BLaER1 treated with 17β-estradiol and CSF1 and Interleukin-3, amounts not matched to agents 10 nM and 100 nM (cell line): ENCODE data around the gene UNC93A.
"Not testable (repeated sequence)": the region's sequence is repeated elsewhere in the genome, so short reads cannot be mapped to it uniquely, and the experiment has no call there.

Experiments
- H3K27ac ChIP-seq, 11 experiments: shearing (Covaris generic); formaldehyde crosslinking; 2 replicates each; pipeline ENCODE4 v1.8.1; 2022
- H3K27me3 ChIP-seq, 11 experiments: shearing (Covaris generic); formaldehyde crosslinking; 2 replicates each; pipeline ENCODE4 v1.8.1; 2022
- H3K36me3 ChIP-seq, 11 experiments: shearing (Covaris generic); formaldehyde crosslinking; 2 replicates each; pipeline ENCODE4 v1.8.1; 2022
- H3K4me1 ChIP-seq, 10 experiments: shearing (Covaris generic); formaldehyde crosslinking; 2 replicates each; pipeline ENCODE4 v1.8.1; 2022
- H3K4me2 ChIP-seq, 11 experiments: shearing (Covaris generic); formaldehyde crosslinking; 2 replicates each; pipeline ENCODE4 v1.8.1; 2022
- H3K4me3 ChIP-seq, 10 experiments: shearing (Covaris generic); formaldehyde crosslinking; 2 replicates each; pipeline ENCODE4 v1.8.1; 2022
- H3K9ac ChIP-seq, 11 experiments: shearing (Covaris generic); formaldehyde crosslinking; 2 replicates each; pipeline ENCODE4 v1.8.1; 2022
- H3K9me3 ChIP-seq, 11 experiments: shearing (Covaris generic); formaldehyde crosslinking; replicated peaks in 1 of 11; 2 replicates each; pipeline ENCODE4 v1.8.1; 2022
- H4K20me1 ChIP-seq, 11 experiments: shearing (Covaris generic); formaldehyde crosslinking; 2 replicates each; pipeline ENCODE4 v1.8.1; 2022
- Cebpa-rat ChIP-seq, 11 experiments: shearing (Covaris generic); IDR thresholded peaks; 2 replicates each; pipeline ENCODE4 v1.8.1; 2022

The UNC93A gene

DNA sequence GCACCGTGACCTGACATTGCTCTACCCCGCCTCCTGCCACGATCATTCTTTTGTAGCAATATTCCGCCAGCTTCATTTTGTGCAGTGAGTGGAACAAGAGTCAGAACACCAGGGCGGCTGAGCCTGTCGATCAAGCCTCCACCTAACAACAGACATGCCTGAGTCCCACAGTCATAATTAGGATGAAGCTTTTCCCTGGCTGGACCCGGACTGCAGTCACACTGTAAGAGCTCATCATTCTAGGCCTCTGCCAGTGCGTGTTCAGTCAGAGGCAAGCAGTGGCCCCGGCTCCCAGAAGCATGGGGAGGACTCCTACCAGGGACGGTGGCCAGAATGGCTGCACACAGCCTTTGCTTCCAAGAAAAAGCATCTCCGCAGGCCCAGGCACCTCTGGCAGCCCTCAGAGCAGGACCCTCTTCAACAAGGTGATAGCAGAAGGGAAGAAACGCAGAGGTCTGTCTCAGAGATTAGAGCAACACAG lies 23.2 kb upstream of the UNC93A start:
- no peak for TF ChIP-seq Cebpa-rat (IDR thresholded peaks at IDR 0.05)
- H3K4me3 ChIP-seq: no peak overlapping the region
- no peaks in the 10 kb centered on the region for H3K4me1 ChIP-seq
- H3K27me3 ChIP-seq: no peaks in the 10 kb centered on the region
- no peak overlapping the region for H3K9ac ChIP-seq
- no peaks in the 10 kb centered on the region for H3K36me3 ChIP-seq
- peaks cover 3 to 4% (median 4%) of the 10 kb centered on the region in 11 experiments; a peak in 12 of 22 replicates for H3K9me3 ChIP-seq
- H3K4me2 ChIP-seq: no peak overlapping the region
- no peaks in the 10 kb centered on the region for H4K20me1 ChIP-seq
- no peak overlapping the region for H3K27ac ChIP-seq

DNA sequence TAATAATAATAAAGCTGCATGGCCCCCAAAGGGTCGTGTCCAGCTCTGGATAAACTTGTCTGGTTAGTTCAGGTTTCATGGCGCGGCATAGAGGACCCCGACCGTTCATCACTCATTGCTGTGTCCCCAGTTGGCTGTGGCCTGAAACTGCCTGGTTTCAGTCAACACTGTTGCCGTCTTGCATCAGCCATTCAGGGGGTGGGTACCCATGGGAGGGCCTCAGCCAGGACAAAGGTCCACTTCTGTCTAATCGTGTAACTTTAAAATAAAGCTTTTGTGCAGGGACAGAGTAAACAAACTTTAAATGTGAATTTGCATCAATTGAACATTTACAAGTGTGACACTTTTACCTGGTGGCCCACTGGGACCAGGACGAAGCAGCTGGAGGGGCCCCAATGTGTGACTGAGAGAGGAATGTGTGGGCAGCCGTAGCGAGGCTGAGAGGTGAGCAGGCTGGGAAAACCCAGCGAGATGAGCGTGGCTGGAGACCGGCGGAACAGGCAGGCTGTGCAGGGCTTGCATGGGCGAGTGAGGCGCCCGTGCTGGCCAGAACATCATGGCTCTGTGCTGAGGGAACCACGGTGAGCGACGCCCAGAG lies 22.3 kb upstream of the UNC93A start:
- H3K27me3 ChIP-seq: no peaks in the 10 kb centered on the region
- no peaks in the 10 kb centered on the region for H3K36me3 ChIP-seq
- no peaks in the 10 kb centered on the region for H4K20me1 ChIP-seq
- no peak for TF ChIP-seq Cebpa-rat (IDR thresholded peaks at IDR 0.05)
- H3K4me1 ChIP-seq: no peaks in the 10 kb centered on the region
- H3K27ac ChIP-seq: no peak overlapping the region
- no peak overlapping the region for H3K4me2 ChIP-seq
- H3K4me3 ChIP-seq: no peak overlapping the region
- no peaks in the 10 kb centered on the region; a peak in 1 of 22 replicates for H3K9me3 ChIP-seq
- H3K9ac ChIP-seq: no peak overlapping the region

DNA sequence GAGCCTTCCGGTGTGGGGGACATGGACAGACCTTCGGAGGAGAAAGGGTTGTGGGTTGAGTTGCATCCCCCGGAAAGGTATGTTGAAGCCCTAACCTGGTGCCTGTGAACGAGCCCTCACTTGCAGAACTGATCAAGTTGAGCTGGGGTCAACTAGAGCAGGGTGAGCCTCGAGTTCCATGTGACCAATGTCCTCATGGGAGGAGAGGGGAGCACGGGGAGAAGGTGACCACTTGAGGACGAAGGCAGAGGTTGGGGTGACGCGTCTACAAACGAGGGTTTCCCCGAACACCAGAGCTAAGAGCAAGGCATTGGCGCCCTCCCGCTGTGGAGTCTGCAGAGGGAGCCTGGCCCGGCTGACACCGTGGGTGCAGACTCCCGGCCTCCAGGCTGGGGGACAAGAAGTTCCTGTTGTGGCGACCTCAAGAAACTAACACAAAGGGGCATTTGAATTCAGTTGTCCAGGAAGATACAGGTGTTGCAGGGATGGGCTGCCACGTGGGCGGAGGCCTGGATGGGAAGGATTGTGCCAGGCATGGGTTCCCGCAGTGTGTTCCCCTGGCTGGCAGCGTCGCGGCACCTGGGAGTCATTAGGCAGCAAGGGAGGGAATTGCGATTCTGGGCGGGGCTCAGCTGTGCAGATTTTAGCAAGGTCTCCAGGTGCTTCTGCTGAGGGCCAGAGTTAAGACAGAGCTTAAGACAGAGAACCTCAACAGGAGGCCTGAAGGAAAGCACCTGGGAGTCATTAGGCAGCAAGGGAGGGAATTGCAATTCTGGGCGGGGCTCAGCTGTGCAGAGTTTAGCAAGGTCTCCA lies 20.4 kb upstream of the UNC93A start:
- H3K9me3 ChIP-seq: no peaks in the 10 kb centered on the region
- no peaks in the 10 kb centered on the region for H3K36me3 ChIP-seq
- H3K9ac ChIP-seq: no peak overlapping the region
- H3K4me1 ChIP-seq: peaks cover 0 to 4% (median 0%) of the 10 kb centered on the region in 10 experiments; a peak in 1 of 20 replicates
- H3K27me3 ChIP-seq: no peaks in the 10 kb centered on the region
- H3K4me3 ChIP-seq: no peak overlapping the region
- no peak for TF ChIP-seq Cebpa-rat (IDR thresholded peaks at IDR 0.05)
- no peak overlapping the region for H3K27ac ChIP-seq
- no peak overlapping the region for H3K4me2 ChIP-seq
- no peaks in the 10 kb centered on the region for H4K20me1 ChIP-seq

DNA sequence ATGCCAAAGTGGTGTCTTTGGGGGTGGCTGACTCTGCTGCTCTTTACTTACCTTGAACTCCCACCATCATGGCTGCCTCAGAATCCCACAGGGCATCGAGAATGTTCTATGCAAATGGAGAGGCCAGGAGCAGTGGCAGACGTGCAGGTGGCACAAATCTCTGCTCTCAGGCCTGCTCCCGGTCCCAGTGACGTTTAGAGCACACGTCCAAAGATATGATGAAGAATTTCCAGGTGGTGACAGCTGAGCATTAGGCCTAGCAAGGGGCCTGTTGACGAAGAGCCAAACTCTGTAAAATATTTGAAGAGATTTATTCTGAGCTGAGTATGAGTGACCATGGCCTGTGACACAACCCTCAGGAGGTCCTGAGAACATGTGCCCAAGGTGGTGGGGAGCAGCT lies 19.0 kb upstream of the UNC93A start:
- Histone ChIP-seq H3K27me3 (no peaks in the 10 kb centered on the region), H3K4me1 (peaks cover 0 to 6% (median 3%) of the 10 kb centered on the region in 10 experiments; a peak in 13 of 20 replicates), H3K9ac (no peak overlapping the region), H3K27ac (no peak overlapping the region), H3K9me3 (no peaks in the 10 kb centered on the region), H3K36me3 (no peaks in the 10 kb centered on the region), H4K20me1 (no peaks in the 10 kb centered on the region), H3K4me2 (no peak overlapping the region), H3K4me3 (no peak overlapping the region)
- TF ChIP-seq Cebpa-rat (IDR thresholded peaks at IDR 0.05): no peak

DNA sequence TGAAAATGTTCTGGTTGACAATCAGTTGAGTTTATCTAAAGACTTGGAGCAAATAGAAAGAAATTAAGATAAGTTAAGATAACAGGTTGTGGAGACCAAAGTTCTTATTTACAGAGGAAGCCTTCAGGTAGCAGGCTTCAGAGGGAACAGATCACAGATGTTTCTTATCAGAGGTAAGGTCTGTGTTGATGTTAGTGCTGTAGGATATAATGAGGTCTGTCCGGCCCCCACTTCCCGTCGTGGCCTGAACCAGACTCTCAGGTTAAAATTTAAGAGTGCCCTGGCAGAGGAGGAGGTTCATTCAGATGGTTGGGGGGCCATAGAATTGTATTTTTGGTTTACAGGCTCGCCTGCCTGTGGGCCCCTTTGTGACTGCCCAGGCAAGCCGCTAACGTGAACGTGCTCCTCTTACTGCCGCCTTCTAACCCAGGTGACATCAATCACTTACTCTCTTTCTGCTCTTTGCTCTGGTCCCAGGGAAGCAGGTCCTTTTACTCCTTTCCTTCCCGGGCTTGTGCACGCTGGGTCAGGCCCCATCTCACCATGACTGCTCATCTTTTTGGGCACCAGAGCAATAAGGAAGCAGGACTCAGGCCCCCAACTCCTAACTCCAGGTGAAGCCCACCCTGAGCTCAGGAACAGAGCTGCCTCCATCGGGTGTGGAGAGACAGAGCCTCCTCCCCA lies 18.3 kb upstream of the UNC93A start:
- Histone ChIP-seq H3K9me3 (no peaks in the 10 kb centered on the region), H4K20me1 (no peaks in the 10 kb centered on the region), H3K27ac (no peak overlapping the region), H3K4me1 (peaks cover 0 to 12% (median 10%) of the 10 kb centered on the region in 10 experiments; a peak in 16 of 20 replicates), H3K9ac (no peak overlapping the region), H3K36me3 (no peaks in the 10 kb centered on the region), H3K4me3 (no peak overlapping the region), H3K27me3 (no peaks in the 10 kb centered on the region), H3K4me2 (no peak overlapping the region)
- TF ChIP-seq Cebpa-rat (IDR thresholded peaks at IDR 0.05): no peak

DNA sequence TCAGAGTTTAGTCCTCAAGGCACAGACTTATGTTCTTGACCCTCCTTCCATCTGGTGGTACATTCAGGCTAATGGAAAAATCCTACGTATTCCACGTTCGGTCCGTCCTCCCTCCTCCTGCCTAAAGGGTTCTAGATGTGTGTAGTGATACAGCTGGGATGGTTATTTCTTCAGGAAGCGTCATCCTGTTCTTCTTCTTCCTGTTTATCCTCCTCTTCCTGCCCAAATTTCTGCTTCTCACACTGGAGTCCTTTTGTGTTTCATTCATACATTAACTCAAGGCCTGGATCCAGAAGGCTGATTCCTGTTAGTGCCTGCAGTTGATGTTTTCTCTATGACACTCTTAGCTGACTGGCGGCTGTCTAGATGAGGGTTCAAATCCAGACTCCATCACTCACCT lies 16.8 kb upstream of the UNC93A start:
- Histone ChIP-seq H3K4me3 (no peak overlapping the region), H3K27me3 (no peaks in the 10 kb centered on the region), H3K36me3 (no peaks in the 10 kb centered on the region), H3K27ac (no peak overlapping the region), H3K4me2 (no peak overlapping the region; a peak in 1 of 22 replicates), H3K4me1 (peaks cover 0 to 24% (median 18%) of the 10 kb centered on the region in 10 experiments; a peak in 16 of 20 replicates), H3K9me3 (no peaks in the 10 kb centered on the region), H3K9ac (no peak overlapping the region), H4K20me1 (no peaks in the 10 kb centered on the region)
- no peak for TF ChIP-seq Cebpa-rat (IDR thresholded peaks at IDR 0.05)

DNA sequence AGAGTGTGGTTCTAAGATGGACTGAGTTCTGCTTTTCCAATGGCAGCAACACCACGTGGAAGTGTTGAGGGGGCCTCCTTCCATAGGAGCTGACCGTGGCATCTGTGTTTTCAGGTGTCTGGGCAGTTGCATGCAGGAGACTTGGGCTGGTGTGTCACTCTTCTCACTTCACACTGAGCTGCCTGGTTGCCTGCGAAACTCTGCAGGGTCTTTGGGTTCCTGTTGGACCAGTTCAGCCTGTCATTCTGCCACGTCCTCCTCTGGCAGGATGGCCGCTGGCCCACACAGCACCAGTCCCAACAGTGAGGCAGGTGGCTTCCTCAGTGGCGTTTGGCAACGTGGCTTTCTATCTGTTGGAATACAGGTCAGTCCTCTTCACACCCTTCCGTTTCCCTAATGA lies 16.1 kb upstream of the UNC93A start:
- Histone ChIP-seq H3K4me3 (no peak overlapping the region), H3K27ac (no peak overlapping the region), H3K9me3 (no peaks in the 10 kb centered on the region), H3K4me1 (peaks cover 0 to 24% (median 18%) of the 10 kb centered on the region in 10 experiments; a peak in 16 of 20 replicates), H3K27me3 (no peaks in the 10 kb centered on the region), H4K20me1 (no peaks in the 10 kb centered on the region), H3K36me3 (no peaks in the 10 kb centered on the region), H3K4me2 (no peak overlapping the region), H3K9ac (no peak overlapping the region)
- no peak for TF ChIP-seq Cebpa-rat (IDR thresholded peaks at IDR 0.05)

DNA sequence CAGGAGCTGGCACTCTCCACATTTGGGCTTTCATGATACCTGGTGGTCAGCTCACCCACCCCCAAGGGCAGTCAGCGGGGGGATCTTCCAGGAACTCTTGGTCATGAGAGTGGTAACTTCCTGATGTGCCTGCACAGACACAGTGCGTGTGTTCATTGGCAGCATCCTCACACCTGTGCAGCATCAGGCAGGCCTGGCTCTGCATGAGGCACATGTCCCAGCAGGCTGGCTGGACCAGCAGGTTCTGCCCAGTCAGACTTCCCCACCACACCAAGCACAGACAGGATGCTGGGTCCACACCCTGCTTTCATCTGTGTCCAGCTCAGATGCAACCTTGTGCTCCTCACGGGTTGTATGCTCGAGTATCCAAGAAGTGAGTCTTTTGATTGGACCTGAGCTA lies 15.7 kb upstream of the UNC93A start:
- Histone ChIP-seq H3K9ac (no peak overlapping the region), H3K36me3 (no peaks in the 10 kb centered on the region), H3K4me2 (no peak overlapping the region), H3K4me1 (peaks cover 0 to 24% (median 18%) of the 10 kb centered on the region in 10 experiments; a peak in 16 of 20 replicates), H3K4me3 (no peak overlapping the region), H3K9me3 (no peaks in the 10 kb centered on the region), H4K20me1 (no peaks in the 10 kb centered on the region), H3K27me3 (no peaks in the 10 kb centered on the region), H3K27ac (no peak overlapping the region)
- no peak for TF ChIP-seq Cebpa-rat (IDR thresholded peaks at IDR 0.05)

DNA sequence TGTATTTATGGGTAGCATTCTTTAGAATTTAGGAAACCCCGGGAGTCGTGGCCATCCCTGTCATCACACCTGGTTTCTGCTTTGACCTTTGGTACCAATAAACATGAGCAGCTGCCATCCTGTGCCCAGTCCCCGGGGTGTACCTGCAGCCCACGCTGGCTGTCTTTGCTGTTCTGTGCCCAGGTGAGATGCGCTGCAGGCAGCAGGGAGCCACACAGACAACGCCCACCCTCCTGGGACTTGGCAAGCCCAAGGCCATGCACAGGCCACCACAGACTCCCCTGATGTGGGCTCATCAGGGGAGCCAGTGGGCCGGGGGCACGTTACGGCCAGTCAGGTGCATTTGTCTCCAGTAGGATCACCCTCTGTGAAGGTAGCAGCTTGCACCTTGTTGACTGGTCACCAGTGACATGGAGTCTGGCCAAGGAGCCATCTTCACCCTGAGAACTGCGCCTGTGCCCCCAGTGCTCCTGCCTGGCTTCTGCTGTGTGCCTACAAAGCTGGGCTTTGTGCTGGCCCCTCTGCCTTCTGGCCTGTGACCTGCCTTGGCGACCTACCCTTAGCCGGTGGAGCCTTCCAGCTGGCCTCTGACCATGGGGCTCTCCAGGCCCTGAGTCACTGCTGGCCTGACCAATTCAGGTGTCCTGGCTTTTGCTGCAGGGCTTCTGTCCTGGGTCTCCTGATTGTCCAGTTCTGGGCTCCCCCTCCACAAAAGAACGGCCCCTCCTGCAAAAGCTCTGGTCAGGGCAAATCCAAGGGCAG lies 14.2 kb upstream of the UNC93A start:
- H3K36me3 ChIP-seq: no peaks in the 10 kb centered on the region
- no peak overlapping the region for H3K27ac ChIP-seq
- peaks cover 0 to 24% (median 18%) of the 10 kb centered on the region in 10 experiments; a peak in 16 of 20 replicates for H3K4me1 ChIP-seq
- peak overlapping the region in 8 of 11 experiments; percentile 66 to 95 (median 80); a peak in 17 of 22 replicates for H3K4me2 ChIP-seq
- H4K20me1 ChIP-seq: no peaks in the 10 kb centered on the region
- H3K27me3 ChIP-seq: no peaks in the 10 kb centered on the region
- no peak overlapping the region for H3K9ac ChIP-seq
- TF ChIP-seq Cebpa-rat (IDR thresholded peaks at IDR 0.05): no peak
- H3K9me3 ChIP-seq: no peaks in the 10 kb centered on the region
- no peak overlapping the region for H3K4me3 ChIP-seq

DNA sequence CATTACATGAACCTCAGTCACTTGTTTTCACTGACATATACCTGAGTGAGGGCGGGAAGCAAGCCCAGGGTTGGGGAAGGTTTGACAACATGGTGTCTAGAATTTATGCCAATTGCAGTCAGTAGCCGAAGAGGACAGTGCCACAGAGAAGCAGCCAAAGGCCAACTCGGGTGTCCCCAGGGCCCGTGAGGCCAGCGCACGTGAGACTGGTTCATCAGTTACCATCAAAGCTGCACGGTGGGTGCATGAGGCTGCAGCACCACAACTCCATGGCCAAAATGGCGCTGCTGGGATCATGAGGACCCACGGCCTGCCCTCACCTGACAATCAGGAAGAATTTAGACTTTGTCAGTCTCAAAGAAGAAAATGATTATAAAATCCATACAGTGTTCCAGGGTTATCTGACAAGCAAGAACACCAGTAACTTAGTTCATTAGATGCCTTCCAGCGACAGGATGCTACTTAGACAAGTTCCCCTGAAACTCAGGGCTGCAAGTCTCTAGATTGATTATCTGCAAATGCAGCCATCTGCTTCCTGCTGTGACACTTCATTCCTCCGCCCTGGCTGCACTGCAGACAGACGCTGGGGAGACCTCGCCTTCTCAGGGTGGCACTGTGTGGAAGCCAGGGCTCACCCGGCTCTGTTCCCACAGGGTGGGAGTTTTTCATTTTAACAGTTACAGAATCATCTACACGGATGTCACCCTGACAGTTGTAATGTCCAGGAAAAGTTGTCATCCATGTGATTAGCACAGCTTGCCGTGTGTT lies 12.8 kb upstream of the UNC93A start:
- H3K27me3 ChIP-seq, H3K27ac ChIP-seq, H3K9ac ChIP-seq, H4K20me1 ChIP-seq, H3K9me3 ChIP-seq, H3K36me3 ChIP-seq, H3K4me3 ChIP-seq: not testable (repeated sequence)
- Histone ChIP-seq H3K4me1 (peaks cover 0 to 24% (median 18%) of the 10 kb centered on the region in 10 experiments; a peak in 16 of 20 replicates), H3K4me2 (peak overlapping the region; percentile 8 to 95 (median 72); a peak in 20 of 22 replicates)
